ENCODE results near the gene KCNN2.

The KCNN2 gene

GRCh38 chr5:114361724-114362196 lies at the start of gene KCNN2:
TSS of gene KCNN2 (plus strand) at chr5:114362070. CDS start at chr5:114362140, 70 bp downstream.
- TF ChIP-seq, protein P1, sequence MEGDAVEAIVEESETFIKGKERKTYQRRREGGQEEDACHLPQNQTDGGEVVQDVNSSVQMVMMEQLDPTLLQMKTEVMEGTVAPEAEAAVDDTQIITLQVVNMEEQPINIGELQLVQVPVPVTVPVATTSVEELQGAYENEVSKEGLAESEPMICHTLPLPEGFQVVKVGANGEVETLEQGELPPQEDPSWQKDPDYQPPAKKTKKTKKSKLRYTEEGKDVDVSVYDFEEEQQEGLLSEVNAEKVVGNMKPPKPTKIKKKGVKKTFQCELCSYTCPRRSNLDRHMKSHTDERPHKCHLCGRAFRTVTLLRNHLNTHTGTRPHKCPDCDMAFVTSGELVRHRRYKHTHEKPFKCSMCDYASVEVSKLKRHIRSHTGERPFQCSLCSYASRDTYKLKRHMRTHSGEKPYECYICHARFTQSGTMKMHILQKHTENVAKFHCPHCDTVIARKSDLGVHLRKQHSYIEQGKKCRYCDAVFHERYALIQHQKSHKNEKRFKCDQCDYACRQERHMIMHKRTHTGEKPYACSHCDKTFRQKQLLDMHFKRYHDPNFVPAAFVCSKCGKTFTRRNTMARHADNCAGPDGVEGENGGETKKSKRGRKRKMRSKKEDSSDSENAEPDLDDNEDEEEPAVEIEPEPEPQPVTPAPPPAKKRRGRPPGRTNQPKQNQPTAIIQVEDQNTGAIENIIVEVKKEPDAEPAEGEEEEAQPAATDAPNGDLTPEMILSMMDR (IDR thresholded peaks at IDR 0.05; ENCODE audit: insufficient read depth, missing control alignments) = no peak
- DNase-seq (ENCODE audit: insufficient read length, low spot score) = peak; percentile 78
- no peak for FAIRE-seq

DNA sequence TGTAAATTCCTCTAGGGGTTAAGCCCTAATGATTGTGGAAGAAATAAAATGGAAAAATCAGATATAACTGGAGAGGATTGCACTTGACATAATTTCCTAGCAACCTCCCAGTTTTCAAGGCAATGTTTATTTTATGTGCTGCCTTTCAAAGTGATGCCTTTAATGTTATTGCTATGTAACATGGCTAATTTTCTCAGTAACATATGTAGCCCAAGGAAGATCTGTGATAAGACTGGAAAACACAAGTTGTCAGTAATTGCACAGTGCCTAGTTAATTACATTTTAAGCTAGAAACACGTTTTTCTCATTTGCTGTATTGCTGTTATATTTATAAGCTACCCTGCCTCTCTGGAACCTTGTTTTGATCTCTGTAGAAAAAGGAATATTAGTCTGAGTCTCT lies 49.2 kb upstream of the KCNN2 start:
- TF ChIP-seq, protein P1 (IDR thresholded peaks at IDR 0.05; ENCODE audit: insufficient read depth, missing control alignments) = no peak
- DNase-seq (ENCODE audit: insufficient read length, low spot score) = no peak
- FAIRE-seq = no peak

GRCh38 chr5:114314061-114314460 lies 47.8 kb upstream of the KCNN2 start:
- FAIRE-seq (no peak), DNase-seq (ENCODE audit: insufficient read length, low spot score) (no peak)
- TF ChIP-seq, protein P1 (IDR thresholded peaks at IDR 0.05; ENCODE audit: insufficient read depth, missing control alignments) = no peak

DNA sequence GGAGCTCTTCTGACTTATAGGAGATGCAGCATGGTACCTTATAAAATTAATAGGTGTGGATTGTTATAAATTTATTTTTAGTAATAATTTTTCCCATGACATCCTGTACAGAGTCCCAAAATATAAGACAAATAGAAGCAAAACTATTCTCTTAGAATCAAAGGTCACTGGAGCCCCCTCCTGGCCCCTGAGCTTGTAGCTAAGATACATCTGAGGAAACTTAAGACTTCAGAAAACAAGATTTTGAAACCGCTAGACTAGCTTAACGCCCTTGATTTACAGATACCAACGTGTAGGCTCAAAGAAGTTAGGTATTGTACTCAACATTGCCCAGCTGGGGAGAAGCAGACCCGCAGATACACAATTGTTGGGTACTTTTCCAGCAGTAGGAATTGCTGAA lies 45.7 kb upstream of the KCNN2 start:
- DNase-seq (ENCODE audit: insufficient read length, low spot score) (no peak), FAIRE-seq (no peak)
- TF ChIP-seq, protein P1 (IDR thresholded peaks at IDR 0.05; ENCODE audit: insufficient read depth, missing control alignments) = no peak

- TF ChIP-seq, protein P1 (IDR thresholded peaks at IDR 0.05; ENCODE audit: insufficient read depth, missing control alignments) = no peak
- no peak for DNase-seq (ENCODE audit: insufficient read length, low spot score)
- FAIRE-seq = no peak
These were observed 44.1 kb upstream of the KCNN2 start for GRCh38 chr5:114317751-114318150.

DNA sequence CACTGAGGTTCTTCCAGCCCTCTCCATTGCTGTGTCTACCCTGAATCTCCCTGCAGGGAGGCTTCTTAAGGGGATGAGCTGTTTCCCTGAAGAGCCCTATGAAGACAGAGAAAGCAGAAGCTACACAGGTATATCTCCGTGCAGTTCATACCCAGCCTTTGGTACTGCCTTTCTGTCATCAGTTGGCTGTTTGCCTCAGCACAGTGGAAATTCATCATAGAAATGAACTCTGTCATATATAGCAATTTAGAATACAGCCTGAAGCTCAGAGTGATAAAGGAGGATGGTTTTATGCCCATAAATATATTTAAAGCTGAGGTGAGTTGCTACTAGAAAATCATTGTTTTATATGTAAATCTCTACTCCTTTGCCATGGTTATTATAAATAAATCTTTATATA lies 42.6 kb upstream of the KCNN2 start:
- TF ChIP-seq, protein P1 (IDR thresholded peaks at IDR 0.05; ENCODE audit: insufficient read depth, missing control alignments) = no peak
- DNase-seq (ENCODE audit: insufficient read length, low spot score) (no peak), FAIRE-seq (no peak)

DNA sequence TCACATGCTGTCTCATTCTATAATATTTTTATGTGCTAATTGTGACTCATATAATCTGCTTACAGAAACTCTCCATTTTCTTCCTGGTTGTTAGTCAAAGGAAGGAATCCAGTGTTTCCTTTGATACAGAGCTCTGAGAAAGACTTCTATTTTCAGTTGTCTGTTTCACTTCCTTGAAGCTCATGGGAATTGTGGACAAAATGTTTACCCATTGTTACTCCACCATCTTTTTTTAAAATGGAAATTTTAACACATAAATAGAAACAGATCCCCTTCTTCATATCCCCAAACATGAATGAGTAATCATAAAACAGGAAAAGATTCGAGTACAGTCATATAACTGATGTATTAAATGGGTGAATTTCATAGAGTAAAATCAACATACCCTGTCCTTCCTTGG lies 42.0 kb upstream of the KCNN2 start:
- TF ChIP-seq, protein P1 (IDR thresholded peaks at IDR 0.05; ENCODE audit: insufficient read depth, missing control alignments) = no peak
- no peak for FAIRE-seq
- DNase-seq (ENCODE audit: insufficient read length, low spot score) = no peak
